Thymus (tissue), 11 donors: ENCODE data around the gene CWF19L2. TPM values are rescaled to one million over a fixed set of nuclear protein-coding genes. Genes with fewer than 3 reads are reported as not detected.

Experiments used
- DNase-seq, 9 donors: peaks; one replicate each; pipeline ENCODE4 v3.0.0-alpha.2; 2013; ENCODE audit warnings: low spot score in 9 of 9, low read depth in 6 of 9, missing footprints in 1 of 9
- H3K27ac ChIP-seq, 2 donors: one replicate each; pipeline ENCODE4 v1.5.1; 2013; ENCODE audit warnings: control low read depth in 1 of 2, low read depth in 1 of 2, low read length in 1 of 2, mild to moderate bottlenecking in 1 of 2, moderate library complexity in 1 of 2
- H3K27me3 ChIP-seq, 2 donors: one replicate each; pipeline ENCODE4 v1.5.1; 2013; ENCODE audit warnings: low read length in 1 of 2; ENCODE audit not compliant: control insufficient read depth in 2 of 2, insufficient read depth in 1 of 2
- H3K36me3 ChIP-seq, 2 donors: one replicate each; pipeline ENCODE4 v1.5.1; 2013; ENCODE audit warnings: low read length in 1 of 2, mild to moderate bottlenecking in 1 of 2, moderate library complexity in 1 of 2; ENCODE audit not compliant: control insufficient read depth in 2 of 2, insufficient read depth in 2 of 2
- H3K4me1 ChIP-seq, 2 donors: one replicate each; pipeline ENCODE4 v1.5.1; 2013; ENCODE audit warnings: low read length in 2 of 2; ENCODE audit not compliant: control insufficient read depth in 2 of 2, insufficient read depth in 2 of 2
- H3K4me3 ChIP-seq, 2 donors: one replicate each; pipeline ENCODE4 v1.5.1; 2013; ENCODE audit warnings: low read length in 2 of 2, control low read depth in 1 of 2, mild to moderate bottlenecking in 1 of 2
- H3K9me3 ChIP-seq, 2 donors: one replicate each; pipeline ENCODE4 v1.5.1; 2013; ENCODE audit warnings: low read length in 1 of 2, mild to moderate bottlenecking in 1 of 2; ENCODE audit not compliant: control insufficient read depth in 2 of 2, insufficient read depth in 1 of 2
- WGBS: extraction: QIAGEN DNeasy Blood & Tissue Kit; methylation state at CpG from one replicate; pipeline ENCODE4 v1.1.7; 2013; 5-methylcytosine and 5-hydroxymethylcytosine counted together
- polyA plus RNA-seq: library from polyadenylated mRNA; stranded (reverse); fragments of 200-250 nt; gene quantifications from one replicate; pipeline ENCODE4 v1.2.3, GENCODE V29; 2013
- total RNA-seq: library from RNA; stranded (reverse); fragments of 120-200 nt; gene quantifications from one replicate; pipeline ENCODE4 v1.2.4, GENCODE V29; 2013
- donor health status: healthy.

Gene CWF19L2
- total and polyA plus RNA-seq, 2 donors = 12.1 to 20.4 TPM

- Histone ChIP-seq H3K4me3 (no peak overlapping the region), H3K27me3 (no peaks in the 10 kb centered on the region), H3K4me1 (no peaks in the 10 kb centered on the region), H3K36me3 (no peaks in the 10 kb centered on the region), H3K27ac (no peak overlapping the region), H3K9me3 (no peaks in the 10 kb centered on the region)
- WGBS = 89% methylated on average over 1 of the region's 1 CpG
- DNase-seq = no peak
Measured at GRCh38 chr11:107370390-107370789, 87.2 kb downstream of the CWF19L2 start.

GRCh38 chr11:107359701-107360100 lies 97.9 kb downstream of the CWF19L2 start:
- DNase-seq = no peak
- WGBS = over 99% methylated on average over 4 of the region's 4 CpGs
- Histone ChIP-seq H3K27me3 (no peaks in the 10 kb centered on the region), H3K4me1 (no peaks in the 10 kb centered on the region), H3K9me3 (no peaks in the 10 kb centered on the region), H3K36me3 (no peaks in the 10 kb centered on the region), H3K4me3 (no peak overlapping the region), H3K27ac (no peak overlapping the region)

GRCh38 chr11:107357877-107358276 lies 99.7 kb downstream of the CWF19L2 start:
- no peaks in the 10 kb centered on the region for H3K9me3 ChIP-seq
- no peak overlapping the region for H3K27ac ChIP-seq
- 60% methylated on average over 1 of the region's 1 CpG for WGBS
- no peaks in the 10 kb centered on the region for H3K36me3 ChIP-seq
- H3K27me3 ChIP-seq = no peaks in the 10 kb centered on the region
- H3K4me1 ChIP-seq = no peaks in the 10 kb centered on the region
- H3K4me3 ChIP-seq = no peak overlapping the region
- DNase-seq = no peak

GRCh38 chr11:107354780-107355179 lies 102.8 kb downstream of the CWF19L2 start:
- no peaks in the 10 kb centered on the region for H3K9me3 ChIP-seq
- no peaks in the 10 kb centered on the region for H3K4me1 ChIP-seq
- H3K36me3 ChIP-seq = peaks cover 0 to 3% of the 10 kb centered on the region in 2 donors
- no peaks in the 10 kb centered on the region for H3K27me3 ChIP-seq
- H3K27ac ChIP-seq = no peak overlapping the region
- no peak overlapping the region for H3K4me3 ChIP-seq
- no peak for DNase-seq
- WGBS = 73% methylated on average over 2 of the region's 2 CpGs

GRCh38 chr11:107337917-107338316 lies 119.7 kb downstream of the CWF19L2 start:
- 96% methylated on average over 2 of the region's 2 CpGs for WGBS
- no peak overlapping the region for H3K27ac ChIP-seq

GRCh38 chr11:107331728-107332127 lies 125.9 kb downstream of the CWF19L2 start:
- no peaks in the 10 kb centered on the region for H3K4me1 ChIP-seq
- H3K4me3 ChIP-seq = no peak overlapping the region
- no peaks in the 10 kb centered on the region for H3K27me3 ChIP-seq
- WGBS = 79% methylated on average over 1 of the region's 1 CpG
- H3K36me3 ChIP-seq = peaks cover 0 to 9% of the 10 kb centered on the region in 2 donors
- no peak for DNase-seq
- no peak overlapping the region for H3K27ac ChIP-seq
- no peaks in the 10 kb centered on the region for H3K9me3 ChIP-seq

More at GRCh38 chr11:107337917-107338316, 119.7 kb downstream of the CWF19L2 start:
- Histone ChIP-seq H3K4me3 (no peak overlapping the region), H3K9me3 (no peaks in the 10 kb centered on the region), H3K27me3 (no peaks in the 10 kb centered on the region), H3K4me1 (no peaks in the 10 kb centered on the region), H3K36me3 (no peaks in the 10 kb centered on the region)
- DNase-seq = no peak

GRCh38 chr11:107329164-107329563 lies 128.5 kb downstream of the CWF19L2 start:
- Histone ChIP-seq H3K4me3 (no peak overlapping the region), H3K9me3 (no peaks in the 10 kb centered on the region), H3K27me3 (no peaks in the 10 kb centered on the region), H3K27ac (no peak overlapping the region), H3K4me1 (no peaks in the 10 kb centered on the region), H3K36me3 (peaks cover 1 to 13% of the 10 kb centered on the region in 2 donors)
- no peak for DNase-seq
- 99% methylated on average over 3 of the region's 3 CpGs for WGBS

GRCh38 chr11:107316426-107316825 lies 141.2 kb downstream of the CWF19L2 start:
- Histone ChIP-seq H3K9me3 (peaks cover 0 to 9% of the 10 kb centered on the region in 2 donors), H3K27me3 (no peaks in the 10 kb centered on the region), H3K4me1 (no peaks in the 10 kb centered on the region), H3K4me3 (no peak overlapping the region), H3K36me3 (peaks cover 0 to 6% of the 10 kb centered on the region in 2 donors), H3K27ac (no peak overlapping the region)
- DNase-seq = no peak
- WGBS = 60% methylated on average over 1 of the region's 1 CpG

GRCh38 chr11:107307991-107308390 lies 149.6 kb downstream of the CWF19L2 start:
- Histone ChIP-seq H3K4me3 (no peak overlapping the region), H3K27ac (no peak overlapping the region), H3K4me1 (no peaks in the 10 kb centered on the region), H3K36me3 (peaks cover 3 to 4% of the 10 kb centered on the region in 2 donors), H3K9me3 (no peaks in the 10 kb centered on the region), H3K27me3 (no peaks in the 10 kb centered on the region)
- no peak for DNase-seq
- WGBS = 73% methylated on average over 2 of the region's 2 CpGs

GRCh38 chr11:107301878-107302277 lies 155.7 kb downstream of the CWF19L2 start:
- Histone ChIP-seq H3K27me3 (no peaks in the 10 kb centered on the region), H3K27ac (no peak overlapping the region), H3K4me1 (no peaks in the 10 kb centered on the region), H3K4me3 (no peak overlapping the region), H3K36me3 (peaks cover 0 to 3% of the 10 kb centered on the region in 2 donors), H3K9me3 (no peaks in the 10 kb centered on the region)
- no peak for DNase-seq
- WGBS = 92% methylated on average over 1 of the region's 1 CpG
